ENCODE data around the gene AOPEP.

AOPEP gene

GRCh38 chr9:94687451-94687850 is 39.0 kb upstream of the AOPEP start:
- H4K20me1 ChIP-seq (ENCODE audit: control insufficient read depth, insufficient read depth, low read depth, low read length): no peaks in the 10 kb centered on the region
- no peak overlapping the region for H3K27ac ChIP-seq (ENCODE audit: low read depth, low read length)
- no peaks in the 10 kb centered on the region for H3K4me1 ChIP-seq (ENCODE audit: control insufficient read depth, low read length)
- no peak overlapping the region for H3K4me2 ChIP-seq (ENCODE audit: low read length)
- H3K27me3 ChIP-seq (ENCODE audit: control insufficient read depth, low read length): peaks cover 6% of the 10 kb centered on the region; the same call in 1 of the 2 replicates
- no peak for TF ChIP-seq EZH2phosphoT487 (IDR thresholded peaks at IDR 0.05; ENCODE audit: borderline replicate concordance, low read length)
- no peaks in the 10 kb centered on the region for H3K9me2 ChIP-seq (replicated peaks; ENCODE audit: control insufficient read depth, low read length)
- no peak overlapping the region for H3K4me3 ChIP-seq (ENCODE audit: low read length)
- no peaks in the 10 kb centered on the region for H3K9me3 ChIP-seq (ENCODE audit: control insufficient read depth, insufficient read depth, low read length)
- H3K79me2 ChIP-seq (ENCODE audit: control insufficient read depth, low read length): no peaks in the 10 kb centered on the region
- no peaks in the 10 kb centered on the region for H3F3A ChIP-seq (ENCODE audit: control insufficient read depth, insufficient read depth)
- no peaks in the 10 kb centered on the region for H3K36me3 ChIP-seq (ENCODE audit: control insufficient read depth, low read length)

- Histone ChIP-seq H3K27me3 (ENCODE audit: control insufficient read depth, low read length) (peaks cover 4% of the 10 kb centered on the region; the same call in 1 of the 2 replicates), H3K36me3 (ENCODE audit: control insufficient read depth, low read length) (no peaks in the 10 kb centered on the region), H3K79me2 (ENCODE audit: control insufficient read depth, low read length) (no peaks in the 10 kb centered on the region), H3K4me2 (ENCODE audit: low read length) (no peak overlapping the region), H3F3A (ENCODE audit: control insufficient read depth, insufficient read depth) (no peaks in the 10 kb centered on the region), H3K4me1 (ENCODE audit: control insufficient read depth, low read length) (no peaks in the 10 kb centered on the region), H3K4me3 (ENCODE audit: low read length) (no peak overlapping the region), H3K9me3 (ENCODE audit: control insufficient read depth, insufficient read depth, low read length) (no peaks in the 10 kb centered on the region), H3K27ac (ENCODE audit: low read depth, low read length) (no peak overlapping the region), H3K9me2 (replicated peaks; ENCODE audit: control insufficient read depth, low read length) (no peaks in the 10 kb centered on the region), H4K20me1 (ENCODE audit: control insufficient read depth, insufficient read depth, low read depth, low read length) (no peaks in the 10 kb centered on the region)
- no peak for TF ChIP-seq EZH2phosphoT487 (IDR thresholded peaks at IDR 0.05; ENCODE audit: borderline replicate concordance, low read length)
- TF ChIP-seq CTCF (IDR thresholded peaks at IDR 0.05; ENCODE audit: low read depth, low read length, poor library complexity, severe bottlenecking): no peak
Measured at GRCh38 chr9:94690344-94690743, 36.2 kb upstream of the AOPEP start.

- no peak overlapping the region for H3K4me2 ChIP-seq (ENCODE audit: low read length)
- no peaks in the 10 kb centered on the region for H3K4me1 ChIP-seq (ENCODE audit: control insufficient read depth, low read length)
- no peaks in the 10 kb centered on the region for H3K9me3 ChIP-seq (ENCODE audit: control insufficient read depth, insufficient read depth, low read length)
- H3F3A ChIP-seq (ENCODE audit: control insufficient read depth, insufficient read depth): no peaks in the 10 kb centered on the region
- H4K20me1 ChIP-seq (ENCODE audit: control insufficient read depth, insufficient read depth, low read depth, low read length): no peaks in the 10 kb centered on the region
- H3K27me3 ChIP-seq (ENCODE audit: control insufficient read depth, low read length): peaks cover 3% of the 10 kb centered on the region; the same call in 1 of the 2 replicates
- no peaks in the 10 kb centered on the region for H3K79me2 ChIP-seq (ENCODE audit: control insufficient read depth, low read length)
- no peaks in the 10 kb centered on the region for H3K36me3 ChIP-seq (ENCODE audit: control insufficient read depth, low read length)
- no peak overlapping the region for H3K4me3 ChIP-seq (ENCODE audit: low read length)
- H3K9me2 ChIP-seq (replicated peaks; ENCODE audit: control insufficient read depth, low read length): no peaks in the 10 kb centered on the region
- H3K27ac ChIP-seq (ENCODE audit: low read depth, low read length): no peak overlapping the region
- TF ChIP-seq EZH2phosphoT487 (IDR thresholded peaks at IDR 0.05; ENCODE audit: borderline replicate concordance, low read length) (no peak), CTCF (IDR thresholded peaks at IDR 0.05; ENCODE audit: low read depth, low read length, poor library complexity, severe bottlenecking) (no peak)
Measured at GRCh38 chr9:94692601-94693000, 33.9 kb upstream of the AOPEP start.

- Histone ChIP-seq H3K36me3 (ENCODE audit: control insufficient read depth, low read length) (no peaks in the 10 kb centered on the region), H3K4me2 (ENCODE audit: low read length) (no peak overlapping the region), H3K4me3 (ENCODE audit: low read length) (no peak overlapping the region), H3K27me3 (ENCODE audit: control insufficient read depth, low read length) (peaks cover 5% of the 10 kb centered on the region; the same call in 1 of the 2 replicates), H3F3A (ENCODE audit: control insufficient read depth, insufficient read depth) (no peaks in the 10 kb centered on the region), H3K9me3 (ENCODE audit: control insufficient read depth, insufficient read depth, low read length) (no peaks in the 10 kb centered on the region), H3K27ac (ENCODE audit: low read depth, low read length) (no peak overlapping the region), H4K20me1 (ENCODE audit: control insufficient read depth, insufficient read depth, low read depth, low read length) (no peaks in the 10 kb centered on the region), H3K79me2 (ENCODE audit: control insufficient read depth, low read length) (no peaks in the 10 kb centered on the region), H3K9me2 (replicated peaks; ENCODE audit: control insufficient read depth, low read length) (no peaks in the 10 kb centered on the region), H3K4me1 (ENCODE audit: control insufficient read depth, low read length) (no peaks in the 10 kb centered on the region)
- TF ChIP-seq EZH2phosphoT487 (IDR thresholded peaks at IDR 0.05; ENCODE audit: borderline replicate concordance, low read length) (no peak), CTCF (IDR thresholded peaks at IDR 0.05; ENCODE audit: low read depth, low read length, poor library complexity, severe bottlenecking) (no peak)
Measured at GRCh38 chr9:94693485-94694204, 32.9 kb upstream of the AOPEP start.

All from DOHH2 (cell line).